ENCODE results near the gene TBC1D22A. TPM values are rescaled to one million over a fixed set of nuclear protein-coding genes. Genes with fewer than 3 reads are reported as not detected.

Gene TBC1D22A
- total RNA-seq, 4 donors from 2014 or later = 42.6 to 70.4 (median 55.1) TPM

DNA sequence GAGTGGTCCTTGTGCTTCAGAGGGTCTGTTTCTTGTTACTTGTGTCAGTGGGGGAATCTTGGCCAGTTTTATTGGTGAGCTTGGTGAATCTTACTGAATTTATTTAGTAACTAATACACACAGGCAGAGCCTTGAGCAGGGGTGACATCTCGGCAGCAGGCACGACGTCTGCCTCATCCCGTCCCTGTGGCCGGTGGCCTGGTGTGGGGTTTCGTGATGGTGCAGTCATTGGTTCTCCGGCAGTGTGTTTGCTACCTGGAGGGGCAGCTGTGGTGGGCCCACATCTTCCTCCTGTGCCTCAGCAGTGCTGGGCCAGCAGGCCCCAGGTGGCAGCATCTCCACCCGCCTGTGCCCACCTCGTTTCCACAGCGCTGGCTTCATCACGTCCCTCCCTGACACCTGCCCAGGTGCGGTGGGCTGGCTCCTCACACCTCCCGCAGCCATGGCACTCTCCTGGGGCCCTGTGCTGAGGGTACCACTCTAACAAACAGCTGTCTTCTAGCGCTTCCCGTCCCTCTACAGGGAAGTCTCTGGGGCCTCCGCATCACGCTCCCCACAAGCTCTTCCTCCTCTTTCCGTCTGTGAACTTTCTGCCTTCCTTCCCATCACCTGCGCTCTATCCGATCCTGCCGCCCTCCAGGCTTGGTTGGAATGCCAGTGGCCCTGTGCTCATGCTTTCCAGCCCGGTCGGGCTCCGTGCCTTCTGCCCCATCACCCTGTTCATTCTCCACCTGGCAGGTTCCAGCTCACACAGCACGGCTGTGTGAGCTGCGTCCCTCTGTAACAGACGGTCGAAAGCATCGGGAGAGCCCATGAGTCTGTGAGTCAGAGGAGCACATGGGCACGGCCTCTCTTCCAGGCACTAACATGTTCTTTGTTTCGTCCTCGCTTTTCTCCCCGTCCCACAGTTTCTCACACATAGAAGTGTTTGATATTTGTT lies 203.4 kb downstream of the TBC1D22A start:
- H3K9me3 ChIP-seq = no peaks in the 10 kb centered on the region
- H3K36me3 ChIP-seq = no peaks in the 10 kb centered on the region
- H3K4me3 ChIP-seq = no peak overlapping the region
- H3K27me3 ChIP-seq = no peaks in the 10 kb centered on the region
- DNase-seq = no peak
- H3K27ac ChIP-seq = no peak overlapping the region
- no peaks in the 10 kb centered on the region for H3K4me1 ChIP-seq
- TF ChIP-seq POLR2A (IDR thresholded peaks at IDR 0.05) = no peak
- TF ChIP-seq, protein P1, sequence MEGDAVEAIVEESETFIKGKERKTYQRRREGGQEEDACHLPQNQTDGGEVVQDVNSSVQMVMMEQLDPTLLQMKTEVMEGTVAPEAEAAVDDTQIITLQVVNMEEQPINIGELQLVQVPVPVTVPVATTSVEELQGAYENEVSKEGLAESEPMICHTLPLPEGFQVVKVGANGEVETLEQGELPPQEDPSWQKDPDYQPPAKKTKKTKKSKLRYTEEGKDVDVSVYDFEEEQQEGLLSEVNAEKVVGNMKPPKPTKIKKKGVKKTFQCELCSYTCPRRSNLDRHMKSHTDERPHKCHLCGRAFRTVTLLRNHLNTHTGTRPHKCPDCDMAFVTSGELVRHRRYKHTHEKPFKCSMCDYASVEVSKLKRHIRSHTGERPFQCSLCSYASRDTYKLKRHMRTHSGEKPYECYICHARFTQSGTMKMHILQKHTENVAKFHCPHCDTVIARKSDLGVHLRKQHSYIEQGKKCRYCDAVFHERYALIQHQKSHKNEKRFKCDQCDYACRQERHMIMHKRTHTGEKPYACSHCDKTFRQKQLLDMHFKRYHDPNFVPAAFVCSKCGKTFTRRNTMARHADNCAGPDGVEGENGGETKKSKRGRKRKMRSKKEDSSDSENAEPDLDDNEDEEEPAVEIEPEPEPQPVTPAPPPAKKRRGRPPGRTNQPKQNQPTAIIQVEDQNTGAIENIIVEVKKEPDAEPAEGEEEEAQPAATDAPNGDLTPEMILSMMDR (IDR thresholded peaks at IDR 0.05) = no peak

DNA sequence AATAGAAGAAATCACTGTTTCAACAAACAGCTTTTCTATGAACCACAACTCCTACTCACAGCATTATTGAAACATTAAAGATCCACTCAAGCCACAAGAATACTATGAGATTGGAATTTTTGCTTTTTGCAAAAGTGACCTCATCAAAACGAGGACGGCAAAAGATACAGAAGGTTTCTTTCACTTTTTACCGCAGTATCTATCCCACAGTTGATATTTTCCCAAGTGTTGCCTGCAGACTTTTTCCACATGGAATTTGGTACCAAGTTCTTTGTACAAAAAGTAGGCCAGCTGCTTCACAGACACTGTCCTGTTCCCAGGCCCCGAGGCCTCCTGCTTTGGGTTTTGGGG lies 204.0 kb downstream of the TBC1D22A start:
- no peak for TF ChIP-seq POLR2A (IDR thresholded peaks at IDR 0.05)
- TF ChIP-seq, protein P1 (IDR thresholded peaks at IDR 0.05) = no peak
- Histone ChIP-seq H3K4me3 (no peak overlapping the region), H3K36me3 (no peaks in the 10 kb centered on the region), H3K4me1 (peaks cover 0 to 2% (median 0%) of the 10 kb centered on the region in 4 donors), H3K27ac (no peak overlapping the region), H3K9me3 (no peaks in the 10 kb centered on the region), H3K27me3 (no peaks in the 10 kb centered on the region)
- DNase-seq = no peak

DNA sequence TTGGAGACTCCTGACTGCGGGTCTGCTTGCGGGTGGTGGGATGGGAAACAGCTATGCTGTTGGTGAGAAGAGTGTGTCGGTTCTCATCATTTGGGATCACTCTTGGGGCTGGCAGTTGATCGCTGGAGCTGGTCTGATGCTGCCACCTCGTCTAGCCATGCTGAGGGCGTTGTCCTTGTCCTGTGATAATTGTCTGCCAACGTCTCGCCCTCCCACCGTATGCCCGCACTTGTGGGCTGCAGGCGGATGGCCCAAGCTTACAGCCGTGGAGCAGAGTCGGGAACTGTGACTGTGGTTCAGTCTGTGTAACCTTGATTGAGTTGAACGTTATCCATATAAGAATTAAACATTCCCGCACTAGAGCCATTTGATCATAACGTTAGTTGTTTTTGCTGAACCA lies 204.4 kb downstream of the TBC1D22A start:
- H3K4me1 ChIP-seq = peaks cover 0 to 6% (median 0%) of the 10 kb centered on the region in 4 donors
- DNase-seq = no peak
- H3K9me3 ChIP-seq = no peaks in the 10 kb centered on the region
- H3K36me3 ChIP-seq = no peaks in the 10 kb centered on the region
- H3K27me3 ChIP-seq = no peaks in the 10 kb centered on the region
- no peak overlapping the region for H3K4me3 ChIP-seq
- H3K27ac ChIP-seq = no peak overlapping the region
- no peak for TF ChIP-seq POLR2A (IDR thresholded peaks at IDR 0.05)
- TF ChIP-seq, protein P1 (IDR thresholded peaks at IDR 0.05) = no peak

DNA sequence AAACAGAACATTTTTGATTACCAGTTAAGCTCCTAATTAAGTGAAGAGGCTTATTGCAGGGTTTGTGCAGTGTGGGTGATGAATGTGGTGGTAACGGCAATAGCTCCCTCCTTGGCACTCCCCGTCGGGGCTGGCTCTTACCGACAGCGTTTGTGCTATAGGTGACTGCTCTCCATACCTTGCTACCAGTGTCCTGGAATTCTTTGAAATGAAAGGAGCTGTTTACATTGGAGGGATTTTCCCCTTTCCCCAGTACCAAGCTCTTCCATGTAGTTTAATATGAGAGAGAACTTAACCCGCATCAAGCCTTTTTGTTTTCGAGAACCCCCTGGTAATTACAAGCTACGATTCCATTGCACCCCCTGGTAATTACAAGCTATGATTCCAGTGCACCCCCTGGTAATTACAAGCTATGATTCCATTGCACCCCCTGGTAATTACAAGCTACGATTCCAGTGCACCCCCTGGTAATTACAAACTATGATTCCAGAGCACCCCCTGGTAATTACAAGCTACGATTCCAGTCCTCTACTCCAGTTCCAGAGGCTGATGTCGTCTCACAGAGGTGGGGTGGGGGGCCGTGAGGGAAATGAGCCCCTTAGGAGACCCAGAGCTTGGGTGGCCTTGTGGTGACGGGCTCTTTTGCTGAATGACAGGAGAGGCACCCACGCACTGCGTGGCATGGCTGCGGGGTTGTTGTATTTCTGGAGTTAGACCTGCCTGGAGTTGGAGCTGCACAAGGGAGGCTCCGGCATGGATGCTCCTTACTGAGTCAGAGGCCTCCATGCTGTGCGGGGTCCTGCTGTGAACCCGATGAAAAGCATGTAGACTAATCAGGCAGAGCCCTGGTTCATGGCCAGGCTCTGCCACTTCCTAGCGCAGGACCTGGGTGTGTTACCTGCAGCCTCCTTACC lies 205.3 kb downstream of the TBC1D22A start:
- H3K27ac ChIP-seq = no peak overlapping the region
- H3K9me3 ChIP-seq = no peaks in the 10 kb centered on the region
- no peaks in the 10 kb centered on the region for H3K27me3 ChIP-seq
- no peaks in the 10 kb centered on the region for H3K36me3 ChIP-seq
- H3K4me1 ChIP-seq = peaks cover 0 to 6% (median 0%) of the 10 kb centered on the region in 4 donors
- H3K4me3 ChIP-seq = no peak overlapping the region
- TF ChIP-seq, protein P1 (IDR thresholded peaks at IDR 0.05) = no peak
- TF ChIP-seq POLR2A (IDR thresholded peaks at IDR 0.05) = no peak
- no peak for DNase-seq

DNA sequence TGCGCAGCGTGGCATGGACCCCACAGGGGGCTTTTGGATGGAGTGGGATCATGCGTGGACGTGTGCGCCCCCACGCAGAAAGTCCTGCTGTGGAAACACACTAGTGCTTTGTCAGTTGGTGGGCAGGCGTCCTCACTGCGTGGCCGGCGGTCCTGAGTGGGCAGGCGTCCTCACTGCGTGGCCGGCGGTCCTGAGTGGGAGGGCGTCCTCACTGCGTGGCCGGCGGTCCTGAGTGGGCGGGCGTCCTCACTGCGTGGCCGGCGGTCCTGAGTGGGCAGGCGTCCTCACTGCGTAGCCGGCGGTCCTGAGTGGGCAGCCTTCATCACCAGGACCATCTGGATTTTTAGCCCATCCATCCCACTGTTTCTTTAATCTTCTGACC lies 205.9 kb downstream of the TBC1D22A start:
- Histone ChIP-seq H3K4me1 (peaks cover 0 to 6% (median 0%) of the 10 kb centered on the region in 4 donors), H3K27me3 (no peaks in the 10 kb centered on the region), H3K36me3 (no peaks in the 10 kb centered on the region), H3K27ac (no peak overlapping the region), H3K9me3 (no peaks in the 10 kb centered on the region), H3K4me3 (no peak overlapping the region)
- no peak for TF ChIP-seq POLR2A (IDR thresholded peaks at IDR 0.05)
- TF ChIP-seq, protein P1 (IDR thresholded peaks at IDR 0.05) = no peak
- no peak for DNase-seq

Data from Peyer's patch (tissue), 4 donors.